MM.1S (cell line): ENCODE data around the gene HHIP.

Experiments
- DNase-seq: peaks from one replicate; pipeline ENCODE4 v3.0.0-alpha.2; 2015
- H2AFZ ChIP-seq: fragments of 300-600 bp; sonication (generic); 2 replicates; pipeline ENCODE4 v1.6.0; 2016; ENCODE audit warnings: antibody characterized with exemption, low read length
- H3F3A ChIP-seq: fragments of 300-600 bp; sonication (generic); 2 replicates; pipeline ENCODE4 v1.6.1; 2016; ENCODE audit warnings: mild to moderate bottlenecking, antibody characterized with exemption, low read length, moderate library complexity, mixed read lengths; ENCODE audit not compliant: insufficient read depth
- H3K27ac ChIP-seq: fragments of 300-600 bp; sonication (generic); 2 replicates; pipeline ENCODE4 v1.5.1; 2016; ENCODE audit warnings: mild to moderate bottlenecking, low read length
- H3K27me3 ChIP-seq: fragments of 300-600 bp; sonication (generic); replicated peaks from 2 replicates; pipeline ENCODE4 v1.6.0; 2016; ENCODE audit warnings: low read length; ENCODE audit not compliant: insufficient read depth
- H3K36me3 ChIP-seq: fragments of 300-600 bp; sonication (generic); replicated peaks from 2 replicates; pipeline ENCODE4 v1.6.1; 2016; ENCODE audit warnings: mild to moderate bottlenecking, low read length, mixed read lengths; ENCODE audit not compliant: insufficient read depth
- H3K4me1 ChIP-seq: fragments of 300-600 bp; sonication (generic); 2 replicates; pipeline ENCODE4 v1.6.1; 2016; ENCODE audit warnings: low read length, mixed read lengths
- H3K4me2 ChIP-seq: fragments of 300-600 bp; sonication (generic); 2 replicates; pipeline ENCODE4 v1.6.0; 2016; ENCODE audit warnings: low read depth, low read length
- H3K4me3 ChIP-seq: fragments of 300-600 bp; sonication (generic); 2 replicates; pipeline ENCODE4 v1.5.1; 2016; ENCODE audit warnings: low read length, mixed read lengths
- H3K79me2 ChIP-seq: fragments of 300-600 bp; sonication (generic); 2 replicates; pipeline ENCODE4 v1.6.1; 2016; ENCODE audit warnings: mixed run types, low read length, mixed read lengths
- H3K9ac ChIP-seq: fragments of 300-600 bp; sonication (generic); 2 replicates; pipeline ENCODE4 v1.6.1; 2016; ENCODE audit warnings: low read length, mixed read lengths
- H3K9me2 ChIP-seq: fragments of 300-600 bp; sonication (generic); replicated peaks from 2 replicates; pipeline ENCODE4 v1.6.1; 2016; ENCODE audit warnings: mild to moderate bottlenecking, low read length, mixed read lengths; ENCODE audit not compliant: insufficient read depth
- H3K9me3 ChIP-seq: fragments of 300-600 bp; sonication (generic); replicated peaks from 2 replicates; pipeline ENCODE4 v1.6.1; 2016; ENCODE audit warnings: mild to moderate bottlenecking, low read length, mixed read lengths; ENCODE audit not compliant: insufficient read depth
- H4K20me1 ChIP-seq: fragments of 300-600 bp; sonication (generic); 2 replicates; pipeline ENCODE4 v1.6.1; 2016; ENCODE audit warnings: mild to moderate bottlenecking, low read length, moderate library complexity, mixed read lengths; ENCODE audit not compliant: insufficient read depth
- CTCF ChIP-seq: fragments of 300-600 bp; sonication (generic); IDR thresholded peaks from 2 replicates; pipeline ENCODE4 v1.5.1; 2016; ENCODE audit warnings: antibody characterized with exemption, low read length, mixed read lengths
- EZH2 ChIP-seq: fragments of 300-600 bp; sonication (generic); optimal IDR thresholded peaks from 2 replicates; pipeline ENCODE3; 2017; ENCODE audit warnings: low read depth, mild to moderate bottlenecking, antibody characterized with exemption, low read length, mixed read lengths
- EZH2phosphoT487 ChIP-seq: fragments of 300-600 bp; sonication (generic); IDR thresholded peaks from 2 replicates; pipeline ENCODE4 v1.6.1; 2018; ENCODE audit warnings: antibody characterized with exemption, low read length

The HHIP gene

GRCh38 chr4:144778364-144778763 is 132.4 kb downstream of the HHIP start:
- Histone ChIP-seq H3K4me2 (no peak overlapping the region), H3K9me2 (no peaks in the 10 kb centered on the region), H3K9me3 (no peaks in the 10 kb centered on the region), H3F3A (no peaks in the 10 kb centered on the region), H3K79me2 (no peaks in the 10 kb centered on the region), H3K4me1 (0 out of 2 replicates have a peak, but pooled peaks cover 3% of the 10 kb centered on the region), H3K27me3 (no peaks in the 10 kb centered on the region), H3K4me3 (no peak overlapping the region), H3K9ac (no peak overlapping the region), H3K36me3 (no peaks in the 10 kb centered on the region), H2AFZ (no peak overlapping the region), H3K27ac (no peak overlapping the region), H4K20me1 (no peaks in the 10 kb centered on the region)
- TF ChIP-seq EZH2phosphoT487 (no peak), CTCF (no peak), EZH2 (no peak)
- peak; percentile 73 for DNase-seq

GRCh38 chr4:144782345-144782744 is 136.4 kb downstream of the HHIP start:
- DNase-seq = no peak
- TF ChIP-seq EZH2 (no peak), CTCF (no peak), EZH2phosphoT487 (no peak)
- H3K9ac ChIP-seq = no peak overlapping the region

GRCh38 chr4:144785961-144786360 is 140.0 kb downstream of the HHIP start:
- no peaks in the 10 kb centered on the region for H3K27me3 ChIP-seq
- H3K79me2 ChIP-seq = no peaks in the 10 kb centered on the region
- H3K9me2 ChIP-seq = no peaks in the 10 kb centered on the region
- H3F3A ChIP-seq = no peaks in the 10 kb centered on the region
- H3K27ac ChIP-seq = no peak overlapping the region
- DNase-seq = no peak
- no peak overlapping the region for H3K4me3 ChIP-seq
- H3K9ac ChIP-seq = no peak overlapping the region
- H3K4me1 ChIP-seq = no peaks in the 10 kb centered on the region
- no peaks in the 10 kb centered on the region for H4K20me1 ChIP-seq
- no peaks in the 10 kb centered on the region for H3K36me3 ChIP-seq
- TF ChIP-seq EZH2 (no peak), EZH2phosphoT487 (no peak), CTCF (no peak)
- no peaks in the 10 kb centered on the region for H3K9me3 ChIP-seq
- no peak overlapping the region for H3K4me2 ChIP-seq
- no peak overlapping the region for H2AFZ ChIP-seq

More at GRCh38 chr4:144782345-144782744, 136.4 kb downstream of the HHIP start:
- Histone ChIP-seq H3K79me2 (no peaks in the 10 kb centered on the region), H3K4me3 (no peak overlapping the region), H3F3A (no peaks in the 10 kb centered on the region), H4K20me1 (no peaks in the 10 kb centered on the region), H3K9me2 (no peaks in the 10 kb centered on the region), H3K9me3 (no peaks in the 10 kb centered on the region), H3K4me2 (no peak overlapping the region), H2AFZ (no peak overlapping the region), H3K4me1 (0 out of 2 replicates have a peak, but pooled peaks cover 3% of the 10 kb centered on the region), H3K27me3 (no peaks in the 10 kb centered on the region), H3K27ac (no peak overlapping the region), H3K36me3 (no peaks in the 10 kb centered on the region)
